K562 (cell line): ENCODE data around the gene C1QA. TPM values are rescaled to one million over a fixed set of nuclear protein-coding genes. Genes with fewer than 3 reads are reported as not detected.

Experiments used
- BCL6 ChIP-seq: fragments of 250-450 bp; sonication (Bioruptor Pico); IDR thresholded peaks from 2 replicates; pipeline ENCODE4 v1.4.0; 2020
- BCLAF1 ChIP-seq, 2 experiments: fragments of 450-650 bp in 1 of 2; IDR thresholded peaks; 2 replicates each; pipeline ENCODE4 v1.6.1; 2011 to 2017; ENCODE audit warnings: low read depth in 2 of 2, antibody characterized with exemption in 1 of 2, borderline replicate concordance in 1 of 2, low read length in 1 of 2, mild to moderate bottlenecking in 1 of 2, mixed read lengths in 1 of 2; ENCODE audit not compliant: control insufficient read depth in 1 of 2
- CBFA2T2 ChIP-seq: fragments of 450-650 bp; conservative IDR thresholded peaks from 2 replicates; pipeline ENCODE4 v1.6.1; 2017; ENCODE audit warnings: mild to moderate bottlenecking
- E4F1 ChIP-seq: fragments of 250-450 bp; sonication (Bioruptor Pico); IDR thresholded peaks from 2 replicates; pipeline ENCODE4 v1.5.0; 2021; ENCODE audit warnings: mild to moderate bottlenecking, borderline replicate concordance
- EGR1 ChIP-seq: fragments of 450-650 bp; conservative IDR thresholded peaks from 2 replicates; pipeline ENCODE4 v1.6.1; 2017; ENCODE audit warnings: mild to moderate bottlenecking
- FOXA1 ChIP-seq: fragments of 450-650 bp; IDR thresholded peaks from 2 replicates; pipeline ENCODE4 v1.6.1; 2016; ENCODE audit warnings: mild to moderate bottlenecking, borderline replicate concordance
- LARP7 ChIP-seq: fragments of 450-650 bp; IDR thresholded peaks from 2 replicates; pipeline ENCODE4 v1.6.1; 2016
- MYBL2 ChIP-seq, 2 experiments: fragments of 450-650 bp in 1 of 2; sonication (generic) in 1 of 2; formaldehyde crosslinking in 1 of 2; IDR thresholded peaks; 2 replicates each; pipeline versions ENCODE4 v1.6.1 to v1.8.1; 2017 to 2022; ENCODE audit warnings: borderline replicate concordance in 1 of 2, inconsistent platforms in 1 of 2, low read depth in 1 of 2, mild to moderate bottlenecking in 1 of 2, missing genetic modification reagents in 1 of 2, moderate library complexity in 1 of 2
- NCOA4 ChIP-seq: fragments of 450-650 bp; IDR thresholded peaks from 2 replicates; pipeline ENCODE4 v1.6.1; 2018; ENCODE audit warnings: mild to moderate bottlenecking; ENCODE audit not compliant: partially characterized antibody
- OTX1 ChIP-seq: fragments of 450-650 bp; formaldehyde crosslinking; IDR thresholded peaks from 2 replicates; pipeline ENCODE4 v1.4.0; 2022; ENCODE audit warnings: mild to moderate bottlenecking
- PURB ChIP-seq: sonication (generic); formaldehyde crosslinking; IDR thresholded peaks from 2 replicates; pipeline ENCODE4 v1.9.0; 2021; ENCODE audit warnings: low read depth, mild to moderate bottlenecking, missing genetic modification reagents
- TAF9B ChIP-seq: fragments of 450-650 bp; IDR thresholded peaks from 2 replicates; pipeline ENCODE4 v1.6.1; 2018; ENCODE audit warnings: mild to moderate bottlenecking; ENCODE audit not compliant: partially characterized antibody
- THAP12 ChIP-seq: fragments of 250-450 bp; sonication (Bioruptor Pico); IDR thresholded peaks from 2 replicates; pipeline ENCODE4 v1.9.0; 2021; ENCODE audit warnings: mild to moderate bottlenecking, inconsistent platforms
- THRB ChIP-seq: fragments of 450-650 bp; formaldehyde crosslinking; conservative IDR thresholded peaks from 2 replicates; pipeline ENCODE4 v1.4.0; 2022; ENCODE audit warnings: mild to moderate bottlenecking, missing genetic modification characterization
- ZNF146 ChIP-seq: IDR thresholded peaks from one replicate; pipeline ENCODE4 v1.6.1; 2018; ENCODE audit warnings: missing compliant biosample characterization; ENCODE audit not compliant: unreplicated experiment
- ZNF583 ChIP-seq: fragments of 250-450 bp; sonication (Bioruptor Pico); IDR thresholded peaks from 2 replicates; pipeline ENCODE4 v1.4.0; 2020
- polyA plus RNA-seq, 8 experiments: library from polyadenylated mRNA; depleted of rRNA in 4 of 8; stranded (reverse) in 5 of 8; unstranded in 3 of 8; fragments of >200 nt; fragmentation: Nextera tagmentation in 2 of 8; fragmentation: Illumina TruSeq in 1 of 8; extraction: Ambion mirVana in 2 of 8; extraction: Trizol in 1 of 8; gene quantifications; 2 replicates each; pipeline versions ENCODE4 v1.2.1 to v1.2.3, GENCODE V29; 2011 to 2014; ENCODE audit warnings: inconsistent platforms in 1 of 8, missing spikeins in 1 of 8
- total RNA-seq, 7 experiments: library from RNA; depleted of rRNA in 6 of 7; stranded (reverse); fragments of >200 nt in 6 of 7; fragmentation: Illumina TruSeq in 2 of 7; extraction: Trizol in 2 of 7; gene quantifications; 2 replicates each; pipeline versions ENCODE4 v1.2.1 to v1.2.3, GENCODE V29; 2011 to 2021; ENCODE audit warnings: low replicate concordance in 1 of 7

Gene C1QA
- total and polyA plus RNA-seq, 9 of the 15 experiments (the other 6 are each of a cell fraction or from before 2014, with no cell fraction given) = 0.71 TPM; not detected in 8

- TF ChIP-seq THAP12 (CRISPR knock-in tag) (no peak), OTX1 (peak; percentile 6; the same call in 1 of the 2 replicates), TAF9B (no peak), EGR1 (peak; percentile 32; the same call in 1 of the 2 replicates), BCLAF1 (IDR thresholded peaks at IDR 0.05; ENCODE audit: borderline replicate concordance in 1 of 2, control insufficient read depth in 1 of 2, low read depth in 2 of 2, low read length in 1 of 2) (0 out of 4 replicates have a peak, but pooled peaks of 1 of the 2 experiments have one; percentile 40), LARP7 (0 out of 2 replicates have a peak, but pooled peaks have one; percentile 14), ZNF146 (CRISPR knock-in tag) (no peak), THRB (CRISPR knock-in tag) (0 out of 2 replicates have a peak, but pooled peaks have one; percentile 32), CBFA2T2 (no peak), BCL6 (CRISPR knock-in tag) (no peak), NCOA4 (no peak), MYBL2 (IDR thresholded peaks at IDR 0.05; ENCODE audit: low read depth) (0 out of 2 replicates have a peak, but pooled peaks have one; percentile 8), MYBL2 (CRISPR knock-in tag; IDR thresholded peaks at IDR 0.05; ENCODE audit: borderline replicate concordance) (no peak), FOXA1 (no peak), E4F1 (CRISPR knock-in tag) (no peak), ZNF583 (CRISPR knock-in tag) (no peak), PURB (CRISPR knock-in tag) (no peak)
Observed at GRCh38 chr1:22677931-22678896, 41.8 kb downstream of the C1QA start (continued).
